ENCODE results near the gene PBOV1.
A peak's percentile ranks its signal among the peaks of the same experiment; 100 is the strongest.

The PBOV1 gene

GRCh38 chr6:138203315-138203714 is 15.0 kb downstream of the PBOV1 start:
- DNase-seq, result no peak

- DNase-seq, result no peak
Measured at GRCh38 chr6:138201836-138202235, 16.5 kb downstream of the PBOV1 start.

GRCh38 chr6:138198430-138199091 is 19.7 kb downstream of the PBOV1 start:
- no peak for DNase-seq

GRCh38 chr6:138197570-138197969 is 20.7 kb downstream of the PBOV1 start:
- DNase-seq, result no peak

- no peak for DNase-seq
Measured at GRCh38 chr6:138196122-138196738, 22.1 kb downstream of the PBOV1 start.

GRCh38 chr6:138194287-138194686 is 24.0 kb downstream of the PBOV1 start:
- no peak for DNase-seq

- DNase-seq, result peak; percentile 11
Measured at GRCh38 chr6:138188278-138188941, 29.9 kb downstream of the PBOV1 start.

- DNase-seq, result no peak
Measured at GRCh38 chr6:138187156-138187555, 31.1 kb downstream of the PBOV1 start.

GRCh38 chr6:138184230-138184629 is 34.1 kb downstream of the PBOV1 start:
- DNase-seq, result no peak

- DNase-seq, result no peak
Measured at GRCh38 chr6:138183790-138184134, 34.5 kb downstream of the PBOV1 start.

GRCh38 chr6:138182939-138183789 is 35.1 kb downstream of the PBOV1 start:
- no peak for DNase-seq

- DNase-seq, result no peak
Measured at GRCh38 chr6:138176652-138177232, 41.5 kb downstream of the PBOV1 start.

GRCh38 chr6:138175596-138175995 is 42.7 kb downstream of the PBOV1 start:
- no peak for DNase-seq
